Thyroid gland (tissue), 4 donors: ENCODE data around the gene ERG.

Experiments
- CTCF ChIP-seq, 6 experiments: fragments of 200-600 bp in 3 of 6; fragments of 450-650 bp in 3 of 6; sonication (generic) in 3 of 6; IDR thresholded peaks; one replicate each; pipeline ENCODE4 v1.5.1; 2016 to 2019; ENCODE audit warnings: antibody characterized with exemption in 6 of 6, mild to moderate bottlenecking in 2 of 6, inconsistent platforms in 1 of 6, moderate library complexity in 1 of 6
- POLR2A ChIP-seq, 2 donors: fragments of 450-650 bp; IDR thresholded peaks; one replicate each; pipeline ENCODE4 v1.6.1; 2017; ENCODE audit warnings: antibody characterized with exemption in 2 of 2, mild to moderate bottlenecking in 2 of 2, moderate library complexity in 1 of 2

GRCh38 chr21:38420140-38420539 lies 78.1 kb downstream of the ERG start:
- TF ChIP-seq CTCF (IDR thresholded peaks at IDR 0.05), result no peak
- no peak for TF ChIP-seq POLR2A (IDR thresholded peaks at IDR 0.05)
